Liver (tissue), 3 donors: ENCODE results near the gene C4B.
"Not testable (repeated sequence)": the region's sequence is repeated elsewhere in the genome, so short reads cannot be mapped to it uniquely, and the experiment has no call there.

Source experiments
- CTCF ChIP-seq: fragments of 150-350 bp; IDR thresholded peaks from 2 replicates; pipeline ENCODE4 v1.5.1; 2017; ENCODE audit warnings: improper control_type of control experiment, low read depth, low read length; ENCODE audit not compliant: missing input control
- RAD21 ChIP-seq, 2 donors: IDR thresholded peaks; 2 replicates each; pipeline ENCODE4 v1.6.1; 2016; ENCODE audit warnings: antibody characterized with exemption in 2 of 2, mild to moderate bottlenecking in 2 of 2
- TAF1 ChIP-seq: conservative IDR thresholded peaks from 2 replicates; pipeline ENCODE4 v1.6.1; 2016; ENCODE audit warnings: antibody characterized with exemption, mild to moderate bottlenecking
- donor health status: healthy.
- donor health status: healthy.

- not testable (repeated sequence) for TF ChIP-seq CTCF; TAF1; RAD21 (IDR thresholded peaks at IDR 0.05)
Measured at GRCh38 chr6:32049149-32049548, 34.6 kb downstream of the C4B start.
